GM12801 (cell line): Measurements from ENCODE around the gene MS4A6A.

ENCODE experiments used
- CTCF ChIP-seq: IDR thresholded peaks from one replicate; pipeline ENCODE4 v1.5.1; 2011; ENCODE audit warnings: control low read depth; ENCODE audit not compliant: insufficient read length; ENCODE audit errors: extremely low read depth

Gene MS4A6A

GRCh38 chr11:60159284-60159683 is 23.6 kb downstream of the MS4A6A start:
- TF ChIP-seq CTCF = no peak

- no peak for TF ChIP-seq CTCF
Observed at GRCh38 chr11:60158636-60159035, 24.2 kb downstream of the MS4A6A start.

GRCh38 chr11:60155931-60156330 is 27.0 kb downstream of the MS4A6A start:
- TF ChIP-seq CTCF = no peak

- TF ChIP-seq CTCF = no peak
Observed at GRCh38 chr11:60150279-60150678, 32.6 kb downstream of the MS4A6A start.

- TF ChIP-seq CTCF = no peak
Observed at GRCh38 chr11:60145677-60146076, 37.2 kb downstream of the MS4A6A start.

GRCh38 chr11:60143768-60144167 is 39.1 kb downstream of the MS4A6A start:
- no peak for TF ChIP-seq CTCF

GRCh38 chr11:60133917-60134316 is 49.0 kb downstream of the MS4A6A start:
- no peak for TF ChIP-seq CTCF

- TF ChIP-seq CTCF = no peak
Observed at GRCh38 chr11:60131912-60132311, 51.0 kb downstream of the MS4A6A start.
